H9 (cell line): ENCODE measurements around the gene RCSD1. TPM values are rescaled to one million over a fixed set of nuclear protein-coding genes. Genes with fewer than 3 reads are reported as not detected.

Experiments used
- DNase-seq: peaks from one replicate; pipeline ENCODE4 v3.0.0-alpha.2; 2017
- H2AFZ ChIP-seq: one replicate; pipeline ENCODE4 v1.6.1; 2013; ENCODE audit warnings: mild to moderate bottlenecking, low read length, control low read depth, moderate library complexity
- H2AK5ac ChIP-seq: 2 replicates; pipeline ENCODE4 v1.6.1; 2013; ENCODE audit warnings: low read length, control low read depth, mixed read lengths; ENCODE audit not compliant: insufficient read length
- H2BK120ac ChIP-seq: one replicate; pipeline ENCODE4 v1.6.1; 2013; ENCODE audit warnings: low read depth, mild to moderate bottlenecking, low read length, control low read depth, inconsistent platforms; ENCODE audit not compliant: poor library complexity, severe bottlenecking
- H2BK12ac ChIP-seq: 2 replicates; pipeline ENCODE4 v1.6.1; 2013; ENCODE audit warnings: low read length, control low read depth, mixed read lengths, low read depth; ENCODE audit not compliant: insufficient read length
- H2BK15ac ChIP-seq: 2 replicates; pipeline ENCODE4 v1.6.1; 2013; ENCODE audit warnings: low read depth, low read length, control low read depth
- H2BK20ac ChIP-seq: one replicate; pipeline ENCODE4 v1.6.1; 2013; ENCODE audit warnings: low read depth, mild to moderate bottlenecking, low read length, control low read depth, inconsistent platforms; ENCODE audit not compliant: poor library complexity, severe bottlenecking
- H2BK5ac ChIP-seq: 2 replicates; pipeline ENCODE4 v1.6.1; 2013; ENCODE audit warnings: low read length, control low read depth, mixed read lengths; ENCODE audit not compliant: insufficient read length
- H3K14ac ChIP-seq: 2 replicates; pipeline ENCODE4 v1.6.1; 2013; ENCODE audit warnings: low read length, control low read depth; ENCODE audit not compliant: insufficient read depth
- H3K18ac ChIP-seq: 2 replicates; pipeline ENCODE4 v1.6.1; 2013; ENCODE audit warnings: low read depth, mild to moderate bottlenecking, mixed read lengths, low read length, control low read depth; ENCODE audit not compliant: insufficient read length
- H3K23ac ChIP-seq: 2 replicates; pipeline ENCODE4 v1.6.1; 2013; ENCODE audit warnings: low read length, control low read depth, mixed read lengths, low read depth; ENCODE audit not compliant: insufficient read length
- H3K23me2 ChIP-seq: 2 replicates; pipeline ENCODE4 v1.6.1; 2013; ENCODE audit warnings: low read depth, mild to moderate bottlenecking, mixed read lengths, low read length, control low read depth; ENCODE audit not compliant: insufficient read length, poor library complexity, severe bottlenecking
- H3K27ac ChIP-seq: 2 replicates; pipeline ENCODE4 v1.5.1; 2013; ENCODE audit warnings: low read length, control low read depth, mixed read lengths, low read depth; ENCODE audit not compliant: insufficient read length
- H3K27me3 ChIP-seq: 2 replicates; pipeline ENCODE4 v1.6.1; 2013; ENCODE audit warnings: low read length, control low read depth, inconsistent platforms; ENCODE audit not compliant: insufficient read depth
- H3K4ac ChIP-seq: 2 replicates; pipeline ENCODE4 v1.6.1; 2013; ENCODE audit warnings: low read depth, mild to moderate bottlenecking, control low read depth, inconsistent platforms, low read length, moderate library complexity
- H3K4me1 ChIP-seq: 2 replicates; pipeline ENCODE4 v1.6.1; 2013; ENCODE audit warnings: low read length, control low read depth, inconsistent platforms; ENCODE audit not compliant: insufficient read depth
- H3K4me2 ChIP-seq: 2 replicates; pipeline ENCODE4 v1.6.1; 2013; ENCODE audit warnings: low read length, control low read depth, mixed read lengths; ENCODE audit not compliant: insufficient read length, insufficient read depth
- H3K56ac ChIP-seq: 2 replicates; pipeline ENCODE4 v1.6.1; 2013; ENCODE audit warnings: low read depth, mild to moderate bottlenecking, mixed read lengths, low read length, control low read depth; ENCODE audit not compliant: insufficient read length
- H3K79me1 ChIP-seq: 2 replicates; pipeline ENCODE4 v1.6.1; 2013; ENCODE audit warnings: low read depth, mild to moderate bottlenecking, moderate library complexity, low read length, control low read depth, inconsistent platforms; ENCODE audit not compliant: insufficient read depth, poor library complexity, severe bottlenecking
- H3K79me2 ChIP-seq: 2 replicates; pipeline ENCODE4 v1.6.1; 2013; ENCODE audit warnings: low read length, control low read depth, inconsistent platforms; ENCODE audit not compliant: insufficient read depth
- H3K9ac ChIP-seq: 2 replicates; pipeline ENCODE4 v1.6.1; 2013; ENCODE audit warnings: low read length, control low read depth, mixed read lengths; ENCODE audit not compliant: insufficient read length; ENCODE audit errors: extremely low read depth
- H3K9me3 ChIP-seq: one replicate; pipeline ENCODE4 v1.6.1; 2013; ENCODE audit warnings: low read depth, low read length, inconsistent platforms; ENCODE audit not compliant: control insufficient read depth
- H3T11ph ChIP-seq: one replicate; pipeline ENCODE4 v1.6.1; 2013; ENCODE audit warnings: mild to moderate bottlenecking, low read length, control low read depth, inconsistent platforms
- H4K20me1 ChIP-seq: one replicate; pipeline ENCODE4 v1.6.1; 2013; ENCODE audit not compliant: control insufficient read depth, insufficient read length, insufficient read depth
- H4K5ac ChIP-seq: 2 replicates; pipeline ENCODE4 v1.6.1; 2013; ENCODE audit warnings: low read depth, mild to moderate bottlenecking, mixed read lengths, low read length, control low read depth; ENCODE audit not compliant: insufficient read length
- H4K8ac ChIP-seq: replicated peaks from 2 replicates; pipeline ENCODE4 v1.6.1; 2013; ENCODE audit warnings: low read length, control low read depth, mixed read lengths, low read depth; ENCODE audit not compliant: insufficient read length
- H4K91ac ChIP-seq: 2 replicates; pipeline ENCODE4 v1.6.1; 2013; ENCODE audit warnings: low read depth, mild to moderate bottlenecking, moderate library complexity, mixed read lengths, low read length, control low read depth; ENCODE audit not compliant: insufficient read length
- H3K27ac Mint-ChIP-seq, 3 experiments: 2 replicates in 2 of 3; 3 replicates in 1 of 3; pipeline ENCODE4 v1.8.0; 2020 to 2021; ENCODE audit warnings: mixed read lengths in 3 of 3, mild to moderate bottlenecking in 1 of 3, moderate library complexity in 1 of 3
- H3K27me3 Mint-ChIP-seq: 2 replicates; pipeline ENCODE4 v1.8.0; 2021; ENCODE audit warnings: low read depth, mild to moderate bottlenecking, moderate library complexity, mixed read lengths
- H3K36me3 Mint-ChIP-seq, 3 experiments: 2 replicates in 2 of 3; 3 replicates in 1 of 3; pipeline ENCODE4 v1.8.0; 2020 to 2021; ENCODE audit warnings: low read depth in 3 of 3, mixed read lengths in 3 of 3; ENCODE audit not compliant: insufficient read depth in 1 of 3
- H3K4me1 Mint-ChIP-seq, 2 experiments: 2 replicates each; pipeline ENCODE4 v1.8.0; 2020; ENCODE audit warnings: mixed read lengths in 2 of 2
- H3K4me3 Mint-ChIP-seq, 2 experiments: 2 replicates in 1 of 2; 3 replicates in 1 of 2; pipeline ENCODE4 v1.8.0; 2020 to 2021; ENCODE audit warnings: mild to moderate bottlenecking in 2 of 2, mixed read lengths in 2 of 2, moderate library complexity in 1 of 2
- H3K9me3 Mint-ChIP-seq, 2 experiments: 2 replicates in 1 of 2; 3 replicates in 1 of 2; pipeline ENCODE4 v1.8.0; 2020; ENCODE audit warnings: mild to moderate bottlenecking in 2 of 2, mixed read lengths in 2 of 2, moderate library complexity in 1 of 2
- total RNA-seq: library from RNA; stranded (reverse); gene quantifications from 2 replicates; pipeline ENCODE4 v1.2.1, GENCODE V29; 2021
- TF ChIP-seq, protein P1 (sequence below): fragments of 200-600 bp; sonication (generic); conservative IDR thresholded peaks from 3 replicates; pipeline ENCODE4 v1.8.0; 2021; ENCODE audit warnings: antibody characterized with exemption, mild to moderate bottlenecking

Gene RCSD1
- total RNA-seq, 1 experiment from 2014 or later = 0.13 TPM

- Histone ChIP-seq H3K79me2 (peaks cover 3% of the 10 kb centered on the region; the same call in 1 of the 2 replicates), H3K4me1 (no peaks in the 10 kb centered on the region; the same call in 1 of the 2 replicates), H4K91ac (no peak overlapping the region), H3K4ac (no peak overlapping the region), H3K23ac (no peak overlapping the region), H3T11ph (no peak overlapping the region), H4K8ac (no peak overlapping the region), H3K9ac (no peak overlapping the region), H2BK15ac (no peak overlapping the region), H3K4me2 (no peak overlapping the region), H3K18ac (no peak overlapping the region), H3K14ac (no peak overlapping the region), H2BK120ac (no peak overlapping the region), H4K20me1 (no peaks in the 10 kb centered on the region), H3K27me3 (no peaks in the 10 kb centered on the region), H3K9me3 (no peaks in the 10 kb centered on the region), H3K27ac (no peak overlapping the region), H2BK12ac (no peak overlapping the region), H4K5ac (no peak overlapping the region), H3K56ac (no peak overlapping the region), H2BK20ac (no peak overlapping the region), H2AFZ (no peak overlapping the region), H2AK5ac (no peak overlapping the region), H3K79me1 (peaks cover 6% of the 10 kb centered on the region), H3K23me2 (no peaks in the 10 kb centered on the region), H2BK5ac (no peak overlapping the region)
- peaks cover 0 to 3% of the 10 kb centered on the region in 2 experiments; a peak in 2 of 4 replicates for H3K4me1 Mint-ChIP-seq
- peak overlapping the region in 1 of 3 experiments; percentile 16; a peak in 2 of 7 replicates for H3K27ac Mint-ChIP-seq
- no peaks in the 10 kb centered on the region for H3K9me3 Mint-ChIP-seq
- TF ChIP-seq, protein P1, sequence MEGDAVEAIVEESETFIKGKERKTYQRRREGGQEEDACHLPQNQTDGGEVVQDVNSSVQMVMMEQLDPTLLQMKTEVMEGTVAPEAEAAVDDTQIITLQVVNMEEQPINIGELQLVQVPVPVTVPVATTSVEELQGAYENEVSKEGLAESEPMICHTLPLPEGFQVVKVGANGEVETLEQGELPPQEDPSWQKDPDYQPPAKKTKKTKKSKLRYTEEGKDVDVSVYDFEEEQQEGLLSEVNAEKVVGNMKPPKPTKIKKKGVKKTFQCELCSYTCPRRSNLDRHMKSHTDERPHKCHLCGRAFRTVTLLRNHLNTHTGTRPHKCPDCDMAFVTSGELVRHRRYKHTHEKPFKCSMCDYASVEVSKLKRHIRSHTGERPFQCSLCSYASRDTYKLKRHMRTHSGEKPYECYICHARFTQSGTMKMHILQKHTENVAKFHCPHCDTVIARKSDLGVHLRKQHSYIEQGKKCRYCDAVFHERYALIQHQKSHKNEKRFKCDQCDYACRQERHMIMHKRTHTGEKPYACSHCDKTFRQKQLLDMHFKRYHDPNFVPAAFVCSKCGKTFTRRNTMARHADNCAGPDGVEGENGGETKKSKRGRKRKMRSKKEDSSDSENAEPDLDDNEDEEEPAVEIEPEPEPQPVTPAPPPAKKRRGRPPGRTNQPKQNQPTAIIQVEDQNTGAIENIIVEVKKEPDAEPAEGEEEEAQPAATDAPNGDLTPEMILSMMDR = no peak
- H3K27me3 Mint-ChIP-seq = no peaks in the 10 kb centered on the region
- H3K36me3 Mint-ChIP-seq = no peaks in the 10 kb centered on the region
- no peak overlapping the region for H3K4me3 Mint-ChIP-seq
- no peak for DNase-seq
These were observed 122.4 kb downstream of the RCSD1 start for GRCh38 chr1:167752219-167752985.
